Prostate gland (tissue), 2 donors: ENCODE measurements around the gene ENTPD8.

Experiments used
- POLR2A ChIP-seq: fragments of 450-650 bp; IDR thresholded peaks from one replicate; pipeline ENCODE4 v1.6.1; 2016; ENCODE audit warnings: antibody characterized with exemption, mild to moderate bottlenecking
- TF ChIP-seq, protein P1 (sequence below), 4 experiments: fragments of 200-600 bp in 2 of 4; fragments of 450-650 bp in 2 of 4; sonication (generic) in 2 of 4; IDR thresholded peaks; 1 replicate in 3 of 4; 2 replicates in 1 of 4; pipeline ENCODE4 v1.5.1; 2016 to 2019; ENCODE audit warnings: antibody characterized with exemption in 4 of 4, mild to moderate bottlenecking in 2 of 4, moderate library complexity in 2 of 4

DNA sequence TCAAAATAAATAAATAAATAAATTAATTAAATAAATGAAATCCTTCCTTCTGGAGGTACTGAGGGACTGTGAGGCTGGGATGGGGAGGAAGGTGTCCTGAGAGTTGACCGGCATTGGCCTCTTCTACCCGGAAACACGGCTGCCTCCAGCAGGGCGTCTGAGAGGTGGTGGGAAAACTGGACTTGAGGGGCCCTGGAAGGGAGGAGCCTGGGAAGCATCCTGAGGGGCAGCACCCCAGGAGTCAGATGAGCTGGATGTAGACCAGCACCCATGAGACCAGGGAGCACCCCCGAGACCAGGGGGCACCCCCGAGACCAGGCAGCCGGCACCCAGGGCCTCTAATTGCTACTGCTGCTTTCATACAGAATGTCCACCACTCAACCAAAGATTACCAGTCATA lies 26.7 kb upstream of the ENTPD8 start:
- TF ChIP-seq, protein P1, sequence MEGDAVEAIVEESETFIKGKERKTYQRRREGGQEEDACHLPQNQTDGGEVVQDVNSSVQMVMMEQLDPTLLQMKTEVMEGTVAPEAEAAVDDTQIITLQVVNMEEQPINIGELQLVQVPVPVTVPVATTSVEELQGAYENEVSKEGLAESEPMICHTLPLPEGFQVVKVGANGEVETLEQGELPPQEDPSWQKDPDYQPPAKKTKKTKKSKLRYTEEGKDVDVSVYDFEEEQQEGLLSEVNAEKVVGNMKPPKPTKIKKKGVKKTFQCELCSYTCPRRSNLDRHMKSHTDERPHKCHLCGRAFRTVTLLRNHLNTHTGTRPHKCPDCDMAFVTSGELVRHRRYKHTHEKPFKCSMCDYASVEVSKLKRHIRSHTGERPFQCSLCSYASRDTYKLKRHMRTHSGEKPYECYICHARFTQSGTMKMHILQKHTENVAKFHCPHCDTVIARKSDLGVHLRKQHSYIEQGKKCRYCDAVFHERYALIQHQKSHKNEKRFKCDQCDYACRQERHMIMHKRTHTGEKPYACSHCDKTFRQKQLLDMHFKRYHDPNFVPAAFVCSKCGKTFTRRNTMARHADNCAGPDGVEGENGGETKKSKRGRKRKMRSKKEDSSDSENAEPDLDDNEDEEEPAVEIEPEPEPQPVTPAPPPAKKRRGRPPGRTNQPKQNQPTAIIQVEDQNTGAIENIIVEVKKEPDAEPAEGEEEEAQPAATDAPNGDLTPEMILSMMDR (IDR thresholded peaks at IDR 0.05): no peak
- no peak for TF ChIP-seq POLR2A
